ENCODE data around the gene GTF3C4. TPM values are rescaled to one million over a fixed set of nuclear protein-coding genes. Genes with fewer than 3 reads are reported as not detected.

The GTF3C4 gene, protein sequence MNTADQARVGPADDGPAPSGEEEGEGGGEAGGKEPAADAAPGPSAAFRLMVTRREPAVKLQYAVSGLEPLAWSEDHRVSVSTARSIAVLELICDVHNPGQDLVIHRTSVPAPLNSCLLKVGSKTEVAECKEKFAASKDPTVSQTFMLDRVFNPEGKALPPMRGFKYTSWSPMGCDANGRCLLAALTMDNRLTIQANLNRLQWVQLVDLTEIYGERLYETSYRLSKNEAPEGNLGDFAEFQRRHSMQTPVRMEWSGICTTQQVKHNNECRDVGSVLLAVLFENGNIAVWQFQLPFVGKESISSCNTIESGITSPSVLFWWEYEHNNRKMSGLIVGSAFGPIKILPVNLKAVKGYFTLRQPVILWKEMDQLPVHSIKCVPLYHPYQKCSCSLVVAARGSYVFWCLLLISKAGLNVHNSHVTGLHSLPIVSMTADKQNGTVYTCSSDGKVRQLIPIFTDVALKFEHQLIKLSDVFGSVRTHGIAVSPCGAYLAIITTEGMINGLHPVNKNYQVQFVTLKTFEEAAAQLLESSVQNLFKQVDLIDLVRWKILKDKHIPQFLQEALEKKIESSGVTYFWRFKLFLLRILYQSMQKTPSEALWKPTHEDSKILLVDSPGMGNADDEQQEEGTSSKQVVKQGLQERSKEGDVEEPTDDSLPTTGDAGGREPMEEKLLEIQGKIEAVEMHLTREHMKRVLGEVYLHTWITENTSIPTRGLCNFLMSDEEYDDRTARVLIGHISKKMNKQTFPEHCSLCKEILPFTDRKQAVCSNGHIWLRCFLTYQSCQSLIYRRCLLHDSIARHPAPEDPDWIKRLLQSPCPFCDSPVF
- total RNA-seq (2021) (38.6 and 40.8 TPM in 2 replicates), Bru-seq, nascent RNA (percentile 93 among the genes with signal in this experiment), BruChase-seq, experiment 1, labeled RNA remaining after a 2-hour chase (percentile 98 among the genes with signal in this experiment), BruChase-seq, experiment 2, labeled RNA remaining after a 6-hour chase (percentile 89 among the genes with signal in this experiment)
- long read RNA-seq, full-length matches to known transcripts: 15 of 36 reads
- long read RNA-seq, partial matches to known transcripts: 18 of 36 reads
- long read RNA-seq, other reads (novel, unspliced or antisense): 3 of 36 reads

GRCh38 chr9:132670457-132671391, at the start of gene GTF3C4:
TSS of gene GTF3C4 (plus strand) at chr9:132670464. CDS start at chr9:132670599, 135 bp downstream.
- POLR2A ChIA-PET (ENCODE audit: low non-redundant PET): no interaction called here
- intact Hi-C loops (cut with micrococcal nuclease; ENCODE audit: unreplicated experiment): no loop called here
- Histone ChIP-seq H3K9me3 (ENCODE audit: low read depth, low read length, poor library complexity, severe bottlenecking) (no peaks in the 10 kb centered on the region), H3K4me3 (ENCODE audit: low read depth, low read length, poor library complexity, severe bottlenecking) (peak within 1 kb of the TSS; percentile 70), H3K4me1 (ENCODE audit: insufficient read depth, low read length, poor library complexity, severe bottlenecking) (peaks cover 7% of the 10 kb centered on the region), H3K27me3 (replicated peaks; ENCODE audit: insufficient read depth, low read depth, low read length, poor library complexity) (no peaks in the 10 kb centered on the region), H3K27ac (ENCODE audit: low read depth, low read length, poor library complexity, severe bottlenecking) (peak within 1 kb of the TSS; percentile 98), H3K36me3 (ENCODE audit: insufficient read depth, low read length, poor library complexity, severe bottlenecking) (no peaks in the 10 kb centered on the region)
- TF ChIP-seq EZH2 (IDR thresholded peaks at IDR 0.05; ENCODE audit: borderline replicate concordance, low read depth, low read length, poor library complexity, severe bottlenecking): no peak
- TF ChIP-seq, protein P1, sequence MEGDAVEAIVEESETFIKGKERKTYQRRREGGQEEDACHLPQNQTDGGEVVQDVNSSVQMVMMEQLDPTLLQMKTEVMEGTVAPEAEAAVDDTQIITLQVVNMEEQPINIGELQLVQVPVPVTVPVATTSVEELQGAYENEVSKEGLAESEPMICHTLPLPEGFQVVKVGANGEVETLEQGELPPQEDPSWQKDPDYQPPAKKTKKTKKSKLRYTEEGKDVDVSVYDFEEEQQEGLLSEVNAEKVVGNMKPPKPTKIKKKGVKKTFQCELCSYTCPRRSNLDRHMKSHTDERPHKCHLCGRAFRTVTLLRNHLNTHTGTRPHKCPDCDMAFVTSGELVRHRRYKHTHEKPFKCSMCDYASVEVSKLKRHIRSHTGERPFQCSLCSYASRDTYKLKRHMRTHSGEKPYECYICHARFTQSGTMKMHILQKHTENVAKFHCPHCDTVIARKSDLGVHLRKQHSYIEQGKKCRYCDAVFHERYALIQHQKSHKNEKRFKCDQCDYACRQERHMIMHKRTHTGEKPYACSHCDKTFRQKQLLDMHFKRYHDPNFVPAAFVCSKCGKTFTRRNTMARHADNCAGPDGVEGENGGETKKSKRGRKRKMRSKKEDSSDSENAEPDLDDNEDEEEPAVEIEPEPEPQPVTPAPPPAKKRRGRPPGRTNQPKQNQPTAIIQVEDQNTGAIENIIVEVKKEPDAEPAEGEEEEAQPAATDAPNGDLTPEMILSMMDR (conservative IDR thresholded peaks at IDR 0.05; ENCODE audit: low read depth, low read length): no peak
- CTCF ChIA-PET: no interaction called here
- DNase-seq (ENCODE audit: low spot score): peak; percentile 70
- no TSS peak for BruUV-seq (replicated peaks)

GRCh38 chr9:132622159-132622558, 48.1 kb upstream of the GTF3C4 start:
- DNase-seq (ENCODE audit: low spot score): peak; percentile 27
- Histone ChIP-seq H3K4me3 (ENCODE audit: low read depth, low read length, poor library complexity, severe bottlenecking) (no peak overlapping the region), H3K36me3 (ENCODE audit: insufficient read depth, low read length, poor library complexity, severe bottlenecking) (peaks cover 19% of the 10 kb centered on the region), H3K27ac (ENCODE audit: low read depth, low read length, poor library complexity, severe bottlenecking) (no peak overlapping the region), H3K27me3 (replicated peaks; ENCODE audit: insufficient read depth, low read depth, low read length, poor library complexity) (no peaks in the 10 kb centered on the region), H3K4me1 (ENCODE audit: insufficient read depth, low read length, poor library complexity, severe bottlenecking) (peaks cover 4% of the 10 kb centered on the region), H3K9me3 (ENCODE audit: low read depth, low read length, poor library complexity, severe bottlenecking) (no peaks in the 10 kb centered on the region)
- BruUV-seq (replicated peaks): no TSS peak
- intact Hi-C loops (cut with micrococcal nuclease; ENCODE audit: unreplicated experiment): no loop called here
- POLR2A ChIA-PET (ENCODE audit: low non-redundant PET): no interaction called here
- CTCF ChIA-PET: no interaction called here
- TF ChIP-seq, protein P1 (conservative IDR thresholded peaks at IDR 0.05; ENCODE audit: low read depth, low read length): no peak
- TF ChIP-seq EZH2 (IDR thresholded peaks at IDR 0.05; ENCODE audit: borderline replicate concordance, low read depth, low read length, poor library complexity, severe bottlenecking): no peak

All from A673 (cell line).